LoVo (cell line): ENCODE measurements around the gene RAB31.
"Not testable (repeated sequence)": the region's sequence is repeated elsewhere in the genome, so short reads cannot be mapped to it uniquely, and the experiment has no call there.

ENCODE experiments used
- DNase-seq: peaks from one replicate; pipeline ENCODE4 v3.0.0-alpha.2; 2016; ENCODE audit warnings: low spot score

The RAB31 gene

DNA sequence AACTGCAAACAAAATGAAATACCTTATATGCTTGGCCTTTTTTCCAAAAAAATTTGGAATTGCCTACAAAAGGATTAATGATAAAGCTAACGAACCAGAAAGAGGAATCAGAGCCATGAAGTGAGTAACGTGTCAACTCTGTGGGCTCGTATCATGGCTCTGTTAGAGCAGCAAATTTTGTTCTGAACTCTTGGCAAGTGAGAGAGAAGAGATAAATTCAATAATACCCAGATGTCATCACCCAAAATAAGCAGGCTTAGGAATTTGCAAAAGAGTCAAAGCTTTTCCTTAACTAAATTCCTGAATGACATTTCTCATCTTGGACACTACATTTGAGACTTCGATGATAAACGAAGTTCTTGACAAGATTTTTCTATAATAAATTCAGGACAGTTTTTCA, 182.1 kb downstream of the RAB31 start:
- DNase-seq = no peak

DNA sequence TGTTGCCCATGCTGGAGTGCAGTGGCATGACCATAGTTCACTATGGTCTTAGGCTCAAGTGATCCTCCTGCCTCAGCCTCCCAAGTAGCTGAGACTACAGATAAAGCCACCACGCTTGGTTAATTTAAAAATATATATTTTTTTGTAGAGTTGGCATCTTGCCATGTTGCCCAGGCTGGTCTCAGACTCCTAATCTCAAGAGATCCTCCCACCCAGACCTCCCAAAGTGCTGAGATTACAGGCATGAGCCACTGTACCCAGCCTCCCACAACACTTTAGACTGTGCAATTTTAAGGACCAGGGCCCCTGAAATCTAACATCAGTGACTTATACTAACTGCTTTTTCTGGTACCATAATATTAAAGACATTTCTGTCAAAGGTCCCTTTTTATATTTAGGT, 182.9 kb downstream of the RAB31 start:
- no peak for DNase-seq

DNA sequence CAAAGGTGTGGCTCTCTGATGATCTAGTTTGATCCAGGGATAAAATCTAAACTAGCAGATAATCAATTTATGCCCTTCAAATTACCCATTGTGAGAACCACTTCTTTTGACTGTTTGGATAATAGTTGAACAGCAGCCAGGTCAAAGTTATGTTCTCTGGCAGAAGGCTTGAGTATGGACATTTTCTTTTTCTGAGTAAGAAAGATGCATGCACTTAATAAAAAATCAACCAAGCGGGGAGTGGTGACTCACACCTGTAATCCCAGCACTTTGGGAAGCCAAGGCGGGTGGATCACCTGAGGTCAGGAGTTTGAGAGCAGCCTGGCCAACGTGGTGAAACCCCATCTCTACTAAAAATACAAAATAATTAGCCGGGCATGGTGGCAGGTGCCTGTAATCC, 183.4 kb downstream of the RAB31 start:
- DNase-seq = not testable (repeated sequence)

DNA sequence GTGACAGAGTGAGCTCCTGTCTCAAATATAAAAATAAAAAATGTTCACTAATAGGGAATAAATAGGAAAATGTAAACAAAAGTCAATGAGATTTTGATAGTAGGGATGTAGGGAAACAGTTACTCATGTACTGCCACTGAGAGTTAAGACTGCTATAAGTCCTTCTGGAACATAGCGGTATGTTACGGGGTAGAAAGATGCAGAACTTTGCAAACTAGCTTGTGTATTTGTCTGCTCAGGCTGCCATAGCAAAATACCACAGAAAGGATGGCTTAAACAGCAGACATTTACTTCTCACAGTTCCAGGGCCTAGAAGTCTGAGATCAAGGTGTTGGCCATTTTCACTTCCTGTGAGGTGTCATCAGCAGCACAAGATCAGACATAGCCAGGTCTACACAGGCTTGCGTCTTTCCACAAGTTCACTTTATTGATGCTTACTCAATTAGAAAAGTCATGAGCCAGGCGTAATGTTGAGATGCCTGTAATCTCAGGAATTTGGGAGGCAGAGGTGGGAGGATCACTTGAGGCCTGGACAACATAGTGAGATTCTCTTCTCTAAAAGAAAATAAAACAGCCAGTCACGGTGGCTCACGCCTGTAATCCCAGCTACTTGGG, 186.5 kb downstream of the RAB31 start:
- no peak for DNase-seq

DNA sequence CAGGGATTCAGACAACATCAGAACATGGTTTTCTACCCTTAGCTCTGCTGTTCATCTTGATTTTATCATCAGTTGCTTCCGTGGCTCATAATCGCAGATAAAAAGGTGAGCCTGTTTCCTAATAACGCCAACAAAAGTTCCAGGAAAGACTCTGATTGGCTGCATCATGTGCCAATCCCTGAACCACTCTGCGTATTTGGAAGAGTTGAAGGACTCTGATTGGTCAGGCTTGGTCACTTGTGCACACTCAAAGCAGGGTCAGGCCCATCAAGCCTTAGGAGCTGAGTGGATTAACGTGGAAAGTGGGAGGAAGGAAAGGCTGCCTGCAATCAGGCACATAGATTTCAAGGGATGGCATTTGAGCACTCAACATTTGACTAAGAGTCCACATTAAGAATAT, 189.0 kb downstream of the RAB31 start:
- no peak for DNase-seq

DNA sequence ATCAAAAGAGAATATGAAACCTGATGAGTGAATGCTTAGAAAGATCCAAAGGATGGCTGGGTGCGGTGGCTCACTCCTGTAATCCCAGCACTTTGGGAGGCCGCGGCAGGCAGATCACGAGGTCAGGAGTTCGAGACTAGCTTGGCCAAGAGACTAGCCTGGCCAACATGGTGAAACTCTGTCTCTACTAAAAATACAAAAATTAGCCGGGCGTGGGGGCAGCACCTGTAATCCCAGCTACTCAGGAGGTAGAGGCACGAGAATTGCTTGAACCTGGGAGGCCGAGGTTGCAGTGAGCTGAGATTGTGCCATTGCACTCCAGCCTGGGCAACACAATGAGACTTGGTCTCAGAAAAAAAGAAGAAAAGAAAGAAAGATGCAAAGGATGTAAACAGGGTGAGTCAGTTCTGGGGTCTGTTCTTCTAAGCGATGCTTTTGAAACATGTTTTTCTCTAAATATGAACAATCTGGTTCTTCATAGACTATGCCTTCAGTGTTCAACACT, 189.7 kb downstream of the RAB31 start:
- DNase-seq = not testable (repeated sequence)

DNA sequence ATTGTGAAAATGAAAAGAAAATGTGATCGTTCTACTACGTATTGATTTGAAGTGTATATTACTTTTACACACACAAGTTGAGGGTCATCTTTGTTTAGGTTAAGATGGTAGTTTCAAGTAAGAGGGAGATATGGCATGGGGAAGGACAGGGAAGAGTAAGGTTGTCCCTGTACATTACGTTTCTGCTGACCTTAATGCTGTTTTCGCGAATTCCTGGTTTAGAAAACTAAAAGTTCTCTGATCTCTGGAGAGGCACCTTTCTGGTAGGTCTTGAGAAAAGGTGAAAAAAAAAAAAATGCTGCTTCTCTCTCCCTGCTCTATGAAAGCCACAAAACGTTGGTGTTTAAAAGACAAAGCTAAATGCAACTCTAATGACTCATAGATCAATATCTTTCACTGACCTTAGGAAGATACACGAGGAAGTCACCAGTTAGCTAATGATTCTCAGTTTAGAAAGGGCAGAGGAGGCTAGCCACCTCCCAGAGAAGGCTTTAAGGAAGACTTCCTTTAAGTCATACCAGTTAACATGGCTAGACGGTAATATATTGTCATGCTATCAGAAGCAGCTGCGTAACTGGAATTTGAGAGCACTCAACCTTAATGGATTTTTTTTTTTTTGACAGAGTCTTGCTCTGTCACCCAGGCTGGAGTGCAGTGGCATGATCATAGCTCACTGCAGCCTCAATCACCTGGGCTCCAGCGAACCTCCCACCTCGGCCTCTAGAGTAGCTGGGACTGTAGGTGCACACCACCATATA, 190.9 kb downstream of the RAB31 start:
- peak; percentile 70 for DNase-seq

DNA sequence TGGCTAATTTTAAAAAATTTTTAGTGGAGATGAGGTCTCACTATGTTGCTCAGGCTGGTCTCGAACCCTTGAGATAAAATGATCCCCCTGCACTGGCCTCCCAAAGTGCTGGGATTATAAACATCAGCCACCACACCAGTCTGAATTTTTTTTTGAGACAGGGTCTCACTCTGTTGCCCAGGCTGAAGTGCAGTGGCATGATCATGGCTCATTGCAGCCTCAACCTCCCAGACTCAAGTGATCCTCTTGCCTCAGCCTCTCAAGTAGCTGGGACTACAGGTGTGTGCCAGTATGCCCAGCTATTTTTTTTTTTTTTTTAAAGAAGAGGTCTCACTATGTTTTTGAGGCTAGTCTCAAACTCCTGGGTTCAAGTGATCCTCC, 191.4 kb downstream of the RAB31 start:
- DNase-seq = not testable (repeated sequence)

DNA sequence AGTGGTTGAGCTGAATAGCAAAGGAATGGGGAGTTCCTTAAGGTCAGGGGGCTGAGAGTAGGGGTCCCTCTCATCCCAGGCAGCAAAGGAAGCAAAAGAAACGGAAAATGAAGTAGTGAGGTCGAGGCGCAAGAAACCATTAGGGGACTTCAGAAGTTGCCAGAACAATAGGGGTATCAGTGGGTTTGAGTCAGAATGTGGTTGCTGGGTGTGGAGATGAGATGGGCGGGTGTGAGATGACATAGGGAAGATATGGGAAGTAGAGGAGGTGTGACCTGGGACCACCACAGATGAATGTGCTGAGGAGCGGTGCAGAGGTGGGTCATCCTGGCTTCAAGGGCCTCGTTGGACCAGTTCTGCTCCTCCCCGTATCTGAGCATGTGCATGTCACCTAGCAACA, 192.6 kb downstream of the RAB31 start:
- no peak for DNase-seq

DNA sequence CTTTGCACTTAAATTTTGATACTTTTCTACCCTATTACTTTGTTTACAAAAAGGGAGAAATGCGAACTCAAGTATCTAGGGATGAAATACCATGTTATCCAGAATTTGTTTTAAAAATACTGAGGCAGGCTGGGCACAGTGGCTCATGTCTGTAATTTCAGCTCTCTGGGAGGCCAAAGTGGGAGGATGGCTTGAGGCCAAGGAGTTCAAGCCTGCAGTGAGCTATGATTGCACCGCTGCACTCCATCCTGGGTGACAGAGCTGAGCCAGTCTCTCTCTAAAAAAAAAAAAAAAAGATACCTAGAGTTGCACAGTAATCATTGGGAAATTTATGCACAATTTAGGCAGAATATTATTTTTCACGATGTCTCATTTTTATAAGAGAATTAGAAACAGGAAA, 193.3 kb downstream of the RAB31 start:
- no peak for DNase-seq

DNA sequence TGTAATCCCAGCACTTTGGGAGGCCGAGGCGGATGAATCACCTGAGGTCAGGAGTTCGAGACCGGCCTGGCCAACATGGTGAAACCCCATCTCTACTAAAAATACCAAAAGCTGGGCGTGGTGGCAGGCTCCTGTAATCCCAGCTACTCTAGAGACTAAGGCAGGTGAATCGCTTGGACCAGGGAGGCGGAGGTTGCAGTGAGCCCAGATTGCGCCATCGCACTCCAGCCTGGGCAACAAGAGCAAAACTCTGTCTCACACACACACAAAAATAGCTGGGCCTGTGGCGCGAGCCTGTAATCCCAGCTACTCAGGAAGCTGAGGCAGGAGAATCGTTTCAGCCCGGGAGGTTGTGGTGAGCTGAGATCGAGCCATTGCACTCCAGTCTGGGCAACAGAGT, 194.2 kb downstream of the RAB31 start:
- not testable (repeated sequence) for DNase-seq

DNA sequence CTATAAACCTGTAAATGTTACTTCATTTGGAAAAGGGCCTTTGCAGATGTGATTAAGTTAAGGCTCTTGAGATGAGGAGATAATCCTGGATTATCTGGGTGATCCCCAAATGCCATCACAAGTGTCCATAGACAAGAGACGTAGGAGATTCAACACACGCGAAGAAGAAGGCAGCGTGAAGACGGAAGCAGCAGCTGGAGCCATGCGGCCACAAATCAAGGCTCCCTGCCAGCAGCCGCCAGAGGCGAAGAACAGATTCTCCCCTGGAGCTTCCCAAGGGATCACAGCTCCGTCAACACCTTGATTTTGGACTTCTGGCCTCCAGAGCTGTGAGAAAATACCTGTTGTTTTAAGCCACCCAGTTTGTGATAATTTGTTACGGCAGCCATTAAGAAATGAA, 194.7 kb downstream of the RAB31 start:
- DNase-seq = no peak

DNA sequence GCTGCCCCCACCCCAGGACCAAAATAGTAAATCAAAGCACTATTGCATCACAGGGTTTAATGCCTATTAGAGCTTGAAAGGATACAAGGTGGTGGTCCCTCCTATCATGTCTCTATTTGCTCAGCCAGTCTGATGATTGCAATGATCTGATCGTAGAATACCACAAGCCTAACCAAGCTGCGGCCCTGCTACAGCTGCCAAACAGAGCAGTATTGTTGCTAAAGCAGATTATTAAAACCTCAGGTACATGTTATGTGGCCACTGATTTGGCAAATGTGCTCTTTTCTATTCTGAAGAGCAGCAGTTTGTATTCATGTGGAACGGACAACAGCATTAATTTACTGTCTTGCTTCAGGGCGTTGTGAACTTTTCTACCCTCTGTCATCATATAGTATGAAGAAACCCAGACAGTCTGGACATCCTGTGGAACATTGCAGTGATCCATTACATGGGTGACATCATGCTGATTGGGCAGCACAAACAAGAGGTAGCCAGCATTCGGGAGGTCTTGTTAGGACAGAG, 197.4 kb downstream of the RAB31 start:
- DNase-seq = no peak

DNA sequence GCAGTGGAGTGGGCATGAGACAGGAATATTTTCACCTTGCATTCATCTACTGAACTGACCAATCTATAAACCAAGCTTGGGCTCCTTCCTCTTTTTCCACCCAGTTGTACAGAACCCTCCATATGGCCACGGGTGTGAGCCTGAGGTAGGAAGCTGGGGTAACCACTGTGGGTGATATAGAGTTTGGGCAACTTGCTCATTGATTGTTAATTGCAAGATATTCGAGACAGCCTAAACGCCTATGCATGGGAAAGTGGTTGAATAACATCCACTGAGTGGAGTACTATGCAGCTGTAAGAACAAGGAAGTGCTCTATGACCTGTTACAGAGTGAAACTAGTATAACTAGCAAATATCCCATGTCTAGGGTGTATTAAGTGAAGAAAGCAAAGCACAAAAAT, 198.4 kb downstream of the RAB31 start:
- no peak for DNase-seq

DNA sequence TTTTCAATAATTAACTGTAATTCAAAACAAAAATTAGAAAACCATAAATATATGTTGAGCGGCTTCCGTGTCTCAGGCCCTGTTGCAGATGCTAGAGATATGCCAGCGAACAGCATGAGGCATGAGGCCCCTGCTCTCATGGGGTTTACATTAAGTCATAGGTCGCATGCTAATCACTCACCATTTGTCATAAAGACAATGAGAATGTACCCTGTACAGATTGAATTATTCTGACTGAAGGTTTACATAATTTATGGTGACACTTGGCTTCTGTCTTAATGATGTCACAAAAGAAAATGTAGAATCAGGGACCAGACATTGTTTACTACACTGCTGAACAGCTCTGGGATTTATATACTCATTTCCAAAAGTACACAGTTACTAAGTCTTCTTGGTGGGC, 199.8 kb downstream of the RAB31 start:
- no peak for DNase-seq

DNA sequence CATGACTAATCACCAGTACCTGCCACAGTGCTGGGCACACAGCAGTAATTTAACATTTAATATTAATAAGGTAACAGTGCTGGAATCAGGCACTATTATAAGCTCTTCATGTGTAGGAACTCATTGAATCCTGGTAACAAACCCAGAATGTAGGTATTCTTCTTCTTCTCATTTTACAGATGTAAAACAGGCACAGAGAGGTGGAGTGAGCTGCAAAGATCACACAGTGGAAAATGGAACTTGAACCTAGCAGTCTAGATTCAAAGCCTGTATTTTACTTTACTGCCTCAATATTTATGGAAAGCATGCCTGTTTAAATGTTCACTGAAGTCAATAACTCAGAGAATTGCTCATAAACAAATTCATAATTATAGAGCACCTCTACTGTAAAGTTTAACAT, 202.0 kb downstream of the RAB31 start:
- DNase-seq = no peak

DNA sequence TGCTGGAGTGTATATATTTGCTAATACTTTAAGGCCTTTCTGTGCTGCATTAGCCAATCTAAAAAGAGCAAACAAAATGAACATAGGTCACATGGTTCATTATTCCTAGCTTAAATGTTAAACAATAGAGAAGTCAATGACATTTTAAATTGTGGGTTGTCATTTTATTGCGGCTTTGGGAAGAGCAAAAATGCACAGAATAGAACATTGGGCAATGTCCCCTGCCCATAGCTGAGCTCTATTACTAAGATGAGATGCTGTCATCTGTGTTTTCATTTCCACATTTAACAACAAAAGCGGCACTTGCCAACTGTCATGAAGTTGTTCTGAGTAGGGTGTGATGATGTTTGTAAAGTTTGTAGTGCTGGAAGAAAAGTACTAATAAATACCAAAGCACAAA, 202.6 kb downstream of the RAB31 start:
- DNase-seq = no peak

DNA sequence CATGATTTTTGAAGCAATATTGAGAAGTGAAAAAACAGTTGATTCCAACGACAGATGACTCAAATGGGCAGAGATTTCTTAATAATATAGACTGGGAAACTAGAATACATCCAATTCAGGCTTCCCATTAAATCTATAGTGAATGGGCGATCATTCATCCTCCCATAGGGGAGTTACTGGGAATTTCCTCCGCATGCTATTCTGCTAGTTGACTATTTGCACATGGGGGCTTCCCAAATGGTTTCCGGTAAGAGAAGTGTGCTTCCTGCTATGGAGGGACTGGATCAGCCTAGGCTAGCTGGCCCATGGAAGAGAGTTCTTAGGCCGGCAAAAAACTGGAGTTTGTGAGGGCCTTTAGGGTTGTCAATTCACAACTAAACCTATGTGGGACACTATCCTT, 203.1 kb downstream of the RAB31 start:
- no peak for DNase-seq
